B cell (primary cell): ENCODE data around the gene CTTN. TPM values are rescaled to one million over a fixed set of nuclear protein-coding genes. Genes with fewer than 3 reads are reported as not detected.

Experiments
- ATAC-seq: fragments of 200-7000 bp; cut with Tn5 transposase; one replicate; pipeline ENCODE4 v1.10.0; 2021; ENCODE audit warnings: low read depth, mild to moderate bottlenecking, moderate number of reproducible peaks, moderate library complexity
- CTCF ChIA-PET: fragments of 350-600 bp; sonication (Branson Sonifier 250); formaldehyde crosslinking; loops from one replicate; lab custom pipeline; 2021; ENCODE audit warnings: antibody characterized with exemption, inconsistent platforms; lab: Charles Lee
- POLR2A ChIA-PET: fragments of 350-600 bp; sonication (Branson Sonifier 250); formaldehyde crosslinking; loops from one replicate; lab custom pipeline; 2021; ENCODE audit warnings: antibody characterized with exemption; lab: Charles Lee
- DNase-seq: peaks from one replicate; pipeline ENCODE4 v3.0.0; 2013
- H2AFZ ChIP-seq: 2 replicates; pipeline ENCODE4 v1.6.1; 2012; ENCODE audit warnings: mild to moderate bottlenecking, low read depth, low read length; ENCODE audit not compliant: insufficient read depth, poor library complexity, severe bottlenecking
- H3K27ac ChIP-seq, 2 donors: 1 replicate in 1 of 2; 2 replicates in 1 of 2; pipeline ENCODE4 v1.5.1; 2012 to 2013; ENCODE audit warnings: low read length in 2 of 2, mild to moderate bottlenecking in 2 of 2, moderate library complexity in 1 of 2
- H3K27me3 ChIP-seq, 4 experiments: fragments of 200-600 bp in 1 of 4; sonication (generic) in 1 of 4; replicated peaks in 1 of 4; 1 replicate in 2 of 4; 2 replicates in 2 of 4; pipeline versions ENCODE4 v1.6.1 to v1.7.0; 2013 to 2016; ENCODE audit warnings: low read length in 3 of 4, mild to moderate bottlenecking in 2 of 4, mixed read lengths in 1 of 4, moderate library complexity in 1 of 4; ENCODE audit not compliant: insufficient read depth in 4 of 4, control insufficient read depth in 3 of 4; ENCODE audit errors: control extremely low read depth in 1 of 4
- H3K36me3 ChIP-seq, 2 experiments: replicated peaks in 1 of 2; 1 replicate in 1 of 2; 2 replicates in 1 of 2; pipeline versions ENCODE4 v1.6.1 to v1.7.1; 2013; ENCODE audit warnings: low read length in 1 of 2; ENCODE audit not compliant: insufficient read depth in 2 of 2, control insufficient read depth in 1 of 2; ENCODE audit errors: control extremely low read depth in 1 of 2, extremely low read depth in 1 of 2
- H3K4me1 ChIP-seq, 2 donors: fragments of 200-600 bp in 1 of 2; sonication (generic) in 1 of 2; 1 replicate in 1 of 2; 2 replicates in 1 of 2; pipeline versions ENCODE4 v1.5.1 to v1.6.1; 2013 to 2017; ENCODE audit warnings: low read length in 2 of 2; ENCODE audit not compliant: control insufficient read depth in 2 of 2, insufficient read depth in 2 of 2
- H3K4me2 ChIP-seq: replicated peaks from 2 replicates; pipeline ENCODE3; 2012; ENCODE audit warnings: mild to moderate bottlenecking, low read depth, low read length; ENCODE audit not compliant: poor library complexity, severe bottlenecking
- H3K4me3 ChIP-seq, 5 experiments: fragments of 200-600 bp in 1 of 5; sonication (generic) in 1 of 5; 1 replicate in 3 of 5; 2 replicates in 2 of 5; pipeline versions ENCODE4 v1.5.1 to v1.7.0; 2011 to 2016; ENCODE audit warnings: low read length in 4 of 5, mild to moderate bottlenecking in 4 of 5, low read depth in 2 of 5, control low read depth in 1 of 5, moderate library complexity in 1 of 5; ENCODE audit not compliant: insufficient read depth in 1 of 5; ENCODE audit errors: control extremely low read depth in 1 of 5, extremely low read depth in 1 of 5
- H3K79me2 ChIP-seq: fragments of 200-600 bp; sonication (generic); one replicate; pipeline ENCODE4 v1.6.0; 2016; ENCODE audit warnings: low read length; ENCODE audit not compliant: control insufficient read depth, insufficient read depth
- H3K9ac ChIP-seq: fragments of 200-600 bp; sonication (generic); 2 replicates; pipeline ENCODE4 v1.6.1; 2017; ENCODE audit warnings: mild to moderate bottlenecking, low read length, moderate library complexity
- H3K9me3 ChIP-seq, 3 donors: one replicate each; pipeline versions ENCODE4 v1.6.1 to v1.7.1; 2013; ENCODE audit warnings: low read length in 2 of 3; ENCODE audit not compliant: control insufficient read depth in 2 of 3, insufficient read depth in 1 of 3; ENCODE audit errors: control extremely low read depth in 1 of 3
- H4K20me1 ChIP-seq: 2 replicates; pipeline ENCODE4 v1.6.0; 2012; ENCODE audit warnings: mild to moderate bottlenecking, low read length; ENCODE audit not compliant: insufficient read depth, control insufficient read depth, poor library complexity, severe bottlenecking
- H3K27ac Mint-ChIP-seq: one replicate; pipeline ENCODE4 v1.8.0; 2021; ENCODE audit warnings: mixed read lengths
- H3K27me3 Mint-ChIP-seq: one replicate; pipeline ENCODE4 v1.8.0; 2021; ENCODE audit warnings: mixed read lengths
- H3K4me1 Mint-ChIP-seq: one replicate; pipeline ENCODE4 v1.8.0; 2021; ENCODE audit warnings: mixed read lengths
- H3K4me3 Mint-ChIP-seq: one replicate; pipeline ENCODE4 v1.8.0; 2021; ENCODE audit warnings: mixed read lengths
- H3K9me3 Mint-ChIP-seq: one replicate; pipeline ENCODE4 v1.8.0; 2022; ENCODE audit warnings: mixed read lengths; ENCODE audit not compliant: insufficient read depth
- EZH2 ChIP-seq: IDR thresholded peaks from 2 replicates; pipeline ENCODE4 v1.6.1; 2012; ENCODE audit warnings: borderline replicate concordance, low read depth, mild to moderate bottlenecking, moderate library complexity, low read length; ENCODE audit not compliant: insufficient read depth, poor library complexity, severe bottlenecking
- WGBS: methylation state at CpG from one replicate; pipeline ENCODE4 v1.1.5; 2013; ENCODE audit warnings: missing lambda C conversion rate; ENCODE audit not compliant: insufficient coverage; 5-methylcytosine and 5-hydroxymethylcytosine counted together
- intact Hi-C: fragments of 100-400 bp; cut with micrococcal nuclease; formaldehyde crosslinking; loops from one replicate; pipeline ENCODE4 v1.10.0; 2022
- polyA plus RNA-seq: library from polyadenylated mRNA; depleted of rRNA; stranded (reverse); fragments of >200 nt; gene quantifications from 2 replicates; pipeline ENCODE4 v1.2.3, GENCODE V29; 2012
- total RNA-seq, 2 donors: library from RNA; stranded (reverse); fragments of 120-200 nt in 1 of 2; gene quantifications; 1 replicate in 1 of 2; 2 replicates in 1 of 2; pipeline versions ENCODE4 v1.2.3 to v1.2.4, GENCODE V29; 2013 to 2022
- TF ChIP-seq, protein P1 (sequence below): fragments of 200-600 bp; IDR thresholded peaks from one replicate; pipeline ENCODE4 v1.8.0; 2022; ENCODE audit warnings: antibody characterized with exemption, mild to moderate bottlenecking

Gene CTTN
- total and polyA plus RNA-seq, 2 donors (not counting 1 experiment from before 2014, with no cell fraction given): 0.34 TPM; not detected in 1

DNA sequence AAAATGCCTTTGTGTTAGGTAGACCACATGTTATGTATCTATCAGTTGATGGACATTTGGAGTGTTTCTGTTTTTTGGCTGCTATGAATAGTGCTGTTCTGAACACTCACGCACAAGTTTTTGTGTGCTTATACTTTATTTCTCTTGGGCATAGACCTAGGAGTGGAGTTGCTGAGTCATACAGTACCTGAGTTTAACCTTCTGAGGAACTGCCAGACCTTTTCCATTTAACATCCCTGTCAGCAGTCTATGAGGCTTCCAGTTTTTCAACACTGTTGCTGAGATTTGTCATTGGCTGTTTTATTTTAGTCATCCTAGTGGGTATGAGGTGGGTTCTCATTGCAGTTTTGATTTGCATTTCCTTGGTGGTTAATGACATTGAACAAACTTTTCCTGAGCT is 4.4 kb downstream of the CTTN start:
- no peaks in the 10 kb centered on the region for H3K36me3 ChIP-seq
- TF ChIP-seq, protein P1, sequence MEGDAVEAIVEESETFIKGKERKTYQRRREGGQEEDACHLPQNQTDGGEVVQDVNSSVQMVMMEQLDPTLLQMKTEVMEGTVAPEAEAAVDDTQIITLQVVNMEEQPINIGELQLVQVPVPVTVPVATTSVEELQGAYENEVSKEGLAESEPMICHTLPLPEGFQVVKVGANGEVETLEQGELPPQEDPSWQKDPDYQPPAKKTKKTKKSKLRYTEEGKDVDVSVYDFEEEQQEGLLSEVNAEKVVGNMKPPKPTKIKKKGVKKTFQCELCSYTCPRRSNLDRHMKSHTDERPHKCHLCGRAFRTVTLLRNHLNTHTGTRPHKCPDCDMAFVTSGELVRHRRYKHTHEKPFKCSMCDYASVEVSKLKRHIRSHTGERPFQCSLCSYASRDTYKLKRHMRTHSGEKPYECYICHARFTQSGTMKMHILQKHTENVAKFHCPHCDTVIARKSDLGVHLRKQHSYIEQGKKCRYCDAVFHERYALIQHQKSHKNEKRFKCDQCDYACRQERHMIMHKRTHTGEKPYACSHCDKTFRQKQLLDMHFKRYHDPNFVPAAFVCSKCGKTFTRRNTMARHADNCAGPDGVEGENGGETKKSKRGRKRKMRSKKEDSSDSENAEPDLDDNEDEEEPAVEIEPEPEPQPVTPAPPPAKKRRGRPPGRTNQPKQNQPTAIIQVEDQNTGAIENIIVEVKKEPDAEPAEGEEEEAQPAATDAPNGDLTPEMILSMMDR: no peak
- TF ChIP-seq EZH2: no peak
- Mint-ChIP-seq H3K27me3 (peaks cover 13% of the 10 kb centered on the region), H3K27ac (no peak overlapping the region), H3K9me3 (no peaks in the 10 kb centered on the region), H3K4me3 (no peak overlapping the region), H3K4me1 (peaks cover 19% of the 10 kb centered on the region)
- CTCF ChIA-PET: no interaction called here
- H2AFZ ChIP-seq: no peak overlapping the region
- H3K27me3 ChIP-seq: peaks cover 0 to 27% (median 8%) of the 10 kb centered on the region in 4 experiments
- peaks cover 0 to 24% (median 0%) of the 10 kb centered on the region in 3 donors for H3K9me3 ChIP-seq
- no peak for DNase-seq
- POLR2A ChIA-PET: no interaction called here
- H3K9ac ChIP-seq: no peak overlapping the region
- intact Hi-C loops: no loop called here
- no peaks in the 10 kb centered on the region for H3K79me2 ChIP-seq
- ATAC-seq: no peak
- peaks cover 17% of the 10 kb centered on the region for H4K20me1 ChIP-seq
- H3K4me2 ChIP-seq: no peak overlapping the region
- no peak overlapping the region for H3K27ac ChIP-seq
- H3K4me3 ChIP-seq: no peak overlapping the region
- no CpG with 5 or more reads among the region's 1 CpG for WGBS
- peaks cover 17 to 20% of the 10 kb centered on the region in 2 donors for H3K4me1 ChIP-seq

DNA sequence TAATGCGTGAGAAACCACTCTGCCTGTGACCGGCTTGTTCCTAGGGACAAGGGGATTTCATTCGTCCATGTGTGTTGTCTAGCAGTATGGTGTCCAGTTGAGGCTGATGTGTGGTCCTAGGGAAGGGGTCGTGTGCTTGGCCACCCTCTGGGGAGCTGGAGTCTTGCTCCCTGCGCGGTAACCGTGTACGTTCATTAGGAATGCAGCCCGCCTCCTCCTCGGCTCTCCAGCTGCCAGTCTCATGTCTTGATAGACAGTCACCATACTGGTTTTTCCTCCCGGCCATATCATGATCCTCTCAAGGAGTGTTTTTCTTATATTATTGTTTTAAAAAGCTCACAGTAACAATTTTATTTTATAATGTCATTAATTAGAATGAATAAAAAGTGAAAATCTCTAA is 5.9 kb downstream of the CTTN start:
- intact Hi-C loops: no loop called here
- Histone ChIP-seq H4K20me1 (peaks cover 2% of the 10 kb centered on the region), H3K27me3 (peaks cover 0 to 22% (median 7%) of the 10 kb centered on the region in 4 experiments), H3K4me3 (no peak overlapping the region), H3K9me3 (peaks cover 0 to 21% (median 0%) of the 10 kb centered on the region in 3 donors), H3K4me1 (peaks cover 5 to 6% of the 10 kb centered on the region in 2 donors), H3K27ac (no peak overlapping the region), H3K4me2 (no peak overlapping the region), H3K9ac (no peak overlapping the region), H3K79me2 (no peaks in the 10 kb centered on the region), H3K36me3 (no peaks in the 10 kb centered on the region), H2AFZ (no peak overlapping the region)
- Mint-ChIP-seq H3K4me3 (no peak overlapping the region), H3K27me3 (peaks cover 12% of the 10 kb centered on the region), H3K4me1 (peaks cover 11% of the 10 kb centered on the region), H3K27ac (peak overlapping the region; percentile 38), H3K9me3 (no peaks in the 10 kb centered on the region)
- 100% methylated on average over 8 of the region's 11 CpGs for WGBS
- no peak for TF ChIP-seq EZH2
- TF ChIP-seq, protein P1: no peak
- ATAC-seq (no peak), DNase-seq (no peak)
- ChIA-PET POLR2A (no interaction called here), CTCF (no interaction called here)
